ENCODE measurements around the gene ATG3. TPM values are rescaled to one million over a fixed set of nuclear protein-coding genes. Genes with fewer than 3 reads are reported as not detected.

ATG3 gene
- total and polyA plus RNA-seq, 2 experiments from 2014 or later: 68.1 to 93.9 TPM

DNA sequence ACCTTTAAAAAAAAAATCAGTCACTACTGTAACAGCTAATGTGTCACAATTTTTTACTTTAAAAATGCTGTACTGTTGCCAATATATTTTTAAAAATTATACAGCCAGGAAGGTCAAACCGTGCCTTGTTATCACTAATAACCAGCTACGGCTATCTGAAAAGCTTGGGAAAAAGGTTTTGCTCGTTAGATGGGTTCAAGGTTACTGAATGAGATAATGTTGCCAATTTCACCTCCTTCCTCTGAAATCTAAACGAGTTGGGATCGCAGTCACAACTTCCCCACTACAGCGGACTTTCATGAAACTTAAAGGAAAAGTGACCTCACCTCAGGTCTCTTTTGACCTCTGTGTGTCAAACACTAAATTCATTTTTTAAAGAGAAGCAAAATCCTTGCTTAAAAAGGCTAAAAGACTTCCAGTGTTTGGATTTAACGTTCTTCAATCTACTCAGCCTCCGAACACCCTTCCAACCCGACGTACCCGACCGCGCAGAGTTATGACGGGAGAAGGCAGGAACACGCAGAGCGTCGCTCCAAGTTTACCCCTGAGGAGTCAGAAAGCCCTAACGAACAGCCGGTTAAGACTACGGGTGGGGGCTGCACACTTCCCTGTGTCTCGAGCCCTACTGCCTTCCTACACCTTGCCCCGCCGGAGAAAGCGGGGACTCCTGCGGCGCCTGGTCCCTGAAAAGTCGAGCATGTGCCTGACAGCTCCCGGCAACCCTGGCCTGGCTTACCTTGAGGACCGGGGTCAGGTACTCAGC is 860 bp downstream of the ATG3 start:
- Histone ChIP-seq H4K20me1 (replicated peaks; ENCODE audit: insufficient read depth) (no peaks in the 10 kb centered on the region), H3K9me2 (ENCODE audit: insufficient read depth) (no peaks in the 10 kb centered on the region), H3K4me1 (ENCODE audit: insufficient read depth) (peaks cover 38% of the 10 kb centered on the region), H2AFZ (peak overlapping the region; percentile 26; the same call in 1 of the 2 replicates), H3K4me3 (peak overlapping the region; percentile 65), H3K79me2 (replicated peaks; ENCODE audit: insufficient read depth) (peaks cover 57% of the 10 kb centered on the region), H3K27ac (ENCODE audit: low read depth) (peak overlapping the region; percentile 95), H3F3A (replicated peaks; ENCODE audit: low read depth) (peaks cover 4% of the 10 kb centered on the region; the same call in 1 of the 2 replicates), H3K4me2 (peak overlapping the region; percentile 88), H3K27me3 (ENCODE audit: insufficient read depth) (no peaks in the 10 kb centered on the region), H3K36me3 (ENCODE audit: insufficient read depth) (0 out of 2 replicates have a peak, but pooled peaks cover 3% of the 10 kb centered on the region)
- Mint-ChIP-seq H3K27ac (peak overlapping the region; percentile 91), H3K9me3 (no peaks in the 10 kb centered on the region), H3K27me3 (ENCODE audit: insufficient read depth, low read depth, poor library complexity) (peaks cover 7% of the 10 kb centered on the region), H3K36me3 (ENCODE audit: low read depth) (peaks cover 23% of the 10 kb centered on the region), H3K4me1 (peaks cover 31% of the 10 kb centered on the region), H3K4me3 (peak overlapping the region; percentile 96)
- peak; percentile 43 for ATAC-seq
- TF ChIP-seq EZH2 (IDR thresholded peaks at IDR 0.05; ENCODE audit: low read depth, unreplicated experiment) (no peak), CREB1 (CRISPR knock-in tag; IDR thresholded peaks at IDR 0.05; ENCODE audit: low read depth) (peak; percentile 93)
- DNase-seq (ENCODE audit: low spot score): peak; percentile 89

DNA sequence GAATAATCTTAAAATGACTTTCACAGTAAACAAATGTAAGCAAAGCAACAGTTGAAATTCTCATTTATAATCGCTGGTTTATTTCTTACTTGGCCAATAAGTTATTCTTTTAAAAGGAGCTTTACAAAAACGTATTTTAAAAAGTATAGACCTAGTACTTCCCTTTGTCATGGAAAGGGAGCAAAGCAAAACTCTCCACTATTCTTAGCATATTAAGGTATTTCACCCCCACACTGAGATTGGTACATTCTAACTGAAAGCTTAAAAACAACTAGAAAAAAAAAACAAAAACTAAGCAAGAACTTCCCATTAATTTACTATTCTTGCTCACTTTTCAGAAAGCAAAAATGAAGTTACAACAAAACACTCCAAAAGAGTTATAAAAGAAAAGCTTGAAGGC is 1.5 kb downstream of the ATG3 start:
- ATAC-seq: no peak
- Histone ChIP-seq H4K20me1 (replicated peaks; ENCODE audit: insufficient read depth) (no peaks in the 10 kb centered on the region), H3K4me1 (ENCODE audit: insufficient read depth) (peaks cover 33% of the 10 kb centered on the region), H3K79me2 (replicated peaks; ENCODE audit: insufficient read depth) (peaks cover 58% of the 10 kb centered on the region), H3F3A (replicated peaks; ENCODE audit: low read depth) (peaks cover 4% of the 10 kb centered on the region; the same call in 1 of the 2 replicates), H3K27ac (ENCODE audit: low read depth) (peak overlapping the region; percentile 95; the same call in 1 of the 2 replicates), H3K9me2 (ENCODE audit: insufficient read depth) (no peaks in the 10 kb centered on the region), H2AFZ (no peak overlapping the region), H3K4me3 (peak overlapping the region; percentile 65), H3K27me3 (ENCODE audit: insufficient read depth) (no peaks in the 10 kb centered on the region), H3K4me2 (peak overlapping the region; percentile 88), H3K36me3 (ENCODE audit: insufficient read depth) (0 out of 2 replicates have a peak, but pooled peaks cover 3% of the 10 kb centered on the region)
- Mint-ChIP-seq H3K4me1 (peaks cover 31% of the 10 kb centered on the region), H3K36me3 (ENCODE audit: low read depth) (peaks cover 24% of the 10 kb centered on the region), H3K27ac (no peak overlapping the region), H3K4me3 (peak overlapping the region; percentile 96), H3K9me3 (no peaks in the 10 kb centered on the region), H3K27me3 (ENCODE audit: insufficient read depth, low read depth, poor library complexity) (peaks cover 7% of the 10 kb centered on the region)
- DNase-seq (ENCODE audit: low spot score): no peak
- no peak for TF ChIP-seq NANOG (IDR thresholded peaks at IDR 0.05; ENCODE audit: borderline replicate concordance)
- no peak for TF ChIP-seq STAT1 (IDR thresholded peaks at IDR 0.05; ENCODE audit: unreplicated experiment)
- no peak for TF ChIP-seq JUNB (IDR thresholded peaks at IDR 0.05; ENCODE audit: unreplicated experiment)
- TF ChIP-seq, protein P1, sequence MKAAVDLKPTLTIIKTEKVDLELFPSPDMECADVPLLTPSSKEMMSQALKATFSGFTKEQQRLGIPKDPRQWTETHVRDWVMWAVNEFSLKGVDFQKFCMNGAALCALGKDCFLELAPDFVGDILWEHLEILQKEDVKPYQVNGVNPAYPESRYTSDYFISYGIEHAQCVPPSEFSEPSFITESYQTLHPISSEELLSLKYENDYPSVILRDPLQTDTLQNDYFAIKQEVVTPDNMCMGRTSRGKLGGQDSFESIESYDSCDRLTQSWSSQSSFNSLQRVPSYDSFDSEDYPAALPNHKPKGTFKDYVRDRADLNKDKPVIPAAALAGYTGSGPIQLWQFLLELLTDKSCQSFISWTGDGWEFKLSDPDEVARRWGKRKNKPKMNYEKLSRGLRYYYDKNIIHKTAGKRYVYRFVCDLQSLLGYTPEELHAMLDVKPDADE (IDR thresholded peaks at IDR 0.05): no peak
- TF ChIP-seq ZNF331 (CRISPR knock-in tag; IDR thresholded peaks at IDR 0.05; ENCODE audit: low read depth): no peak
- no peak for TF ChIP-seq EZH2 (IDR thresholded peaks at IDR 0.05; ENCODE audit: low read depth, unreplicated experiment)
- TF ChIP-seq ZNF114 (CRISPR knock-in tag; IDR thresholded peaks at IDR 0.05): no peak
- no peak for TF ChIP-seq POLR2AphosphoS5 (IDR thresholded peaks at IDR 0.05; ENCODE audit: low read depth)
- no peak for TF ChIP-seq EZH2phosphoT487 (IDR thresholded peaks at IDR 0.05; ENCODE audit: unreplicated experiment)
- TF ChIP-seq, protein P2, sequence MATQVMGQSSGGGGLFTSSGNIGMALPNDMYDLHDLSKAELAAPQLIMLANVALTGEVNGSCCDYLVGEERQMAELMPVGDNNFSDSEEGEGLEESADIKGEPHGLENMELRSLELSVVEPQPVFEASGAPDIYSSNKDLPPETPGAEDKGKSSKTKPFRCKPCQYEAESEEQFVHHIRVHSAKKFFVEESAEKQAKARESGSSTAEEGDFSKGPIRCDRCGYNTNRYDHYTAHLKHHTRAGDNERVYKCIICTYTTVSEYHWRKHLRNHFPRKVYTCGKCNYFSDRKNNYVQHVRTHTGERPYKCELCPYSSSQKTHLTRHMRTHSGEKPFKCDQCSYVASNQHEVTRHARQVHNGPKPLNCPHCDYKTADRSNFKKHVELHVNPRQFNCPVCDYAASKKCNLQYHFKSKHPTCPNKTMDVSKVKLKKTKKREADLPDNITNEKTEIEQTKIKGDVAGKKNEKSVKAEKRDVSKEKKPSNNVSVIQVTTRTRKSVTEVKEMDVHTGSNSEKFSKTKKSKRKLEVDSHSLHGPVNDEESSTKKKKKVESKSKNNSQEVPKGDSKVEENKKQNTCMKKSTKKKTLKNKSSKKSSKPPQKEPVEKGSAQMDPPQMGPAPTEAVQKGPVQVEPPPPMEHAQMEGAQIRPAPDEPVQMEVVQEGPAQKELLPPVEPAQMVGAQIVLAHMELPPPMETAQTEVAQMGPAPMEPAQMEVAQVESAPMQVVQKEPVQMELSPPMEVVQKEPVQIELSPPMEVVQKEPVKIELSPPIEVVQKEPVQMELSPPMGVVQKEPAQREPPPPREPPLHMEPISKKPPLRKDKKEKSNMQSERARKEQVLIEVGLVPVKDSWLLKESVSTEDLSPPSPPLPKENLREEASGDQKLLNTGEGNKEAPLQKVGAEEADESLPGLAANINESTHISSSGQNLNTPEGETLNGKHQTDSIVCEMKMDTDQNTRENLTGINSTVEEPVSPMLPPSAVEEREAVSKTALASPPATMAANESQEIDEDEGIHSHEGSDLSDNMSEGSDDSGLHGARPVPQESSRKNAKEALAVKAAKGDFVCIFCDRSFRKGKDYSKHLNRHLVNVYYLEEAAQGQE (IDR thresholded peaks at IDR 0.05; ENCODE audit: unreplicated experiment): no peak
- TF ChIP-seq, protein P3, sequence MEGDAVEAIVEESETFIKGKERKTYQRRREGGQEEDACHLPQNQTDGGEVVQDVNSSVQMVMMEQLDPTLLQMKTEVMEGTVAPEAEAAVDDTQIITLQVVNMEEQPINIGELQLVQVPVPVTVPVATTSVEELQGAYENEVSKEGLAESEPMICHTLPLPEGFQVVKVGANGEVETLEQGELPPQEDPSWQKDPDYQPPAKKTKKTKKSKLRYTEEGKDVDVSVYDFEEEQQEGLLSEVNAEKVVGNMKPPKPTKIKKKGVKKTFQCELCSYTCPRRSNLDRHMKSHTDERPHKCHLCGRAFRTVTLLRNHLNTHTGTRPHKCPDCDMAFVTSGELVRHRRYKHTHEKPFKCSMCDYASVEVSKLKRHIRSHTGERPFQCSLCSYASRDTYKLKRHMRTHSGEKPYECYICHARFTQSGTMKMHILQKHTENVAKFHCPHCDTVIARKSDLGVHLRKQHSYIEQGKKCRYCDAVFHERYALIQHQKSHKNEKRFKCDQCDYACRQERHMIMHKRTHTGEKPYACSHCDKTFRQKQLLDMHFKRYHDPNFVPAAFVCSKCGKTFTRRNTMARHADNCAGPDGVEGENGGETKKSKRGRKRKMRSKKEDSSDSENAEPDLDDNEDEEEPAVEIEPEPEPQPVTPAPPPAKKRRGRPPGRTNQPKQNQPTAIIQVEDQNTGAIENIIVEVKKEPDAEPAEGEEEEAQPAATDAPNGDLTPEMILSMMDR (conservative IDR thresholded peaks at IDR 0.05; ENCODE audit: low read depth in 2 of 2): no peak
- no peak for TF ChIP-seq CREB1 (CRISPR knock-in tag; IDR thresholded peaks at IDR 0.05; ENCODE audit: low read depth)

Measured in GM23338 (cell line).